ENCODE results near the gene RGS17.

The RGS17 gene

GRCh38 chr6:153083869-153084268 lies 47.2 kb downstream of the RGS17 start:
- no peak for DNase-seq

DNA sequence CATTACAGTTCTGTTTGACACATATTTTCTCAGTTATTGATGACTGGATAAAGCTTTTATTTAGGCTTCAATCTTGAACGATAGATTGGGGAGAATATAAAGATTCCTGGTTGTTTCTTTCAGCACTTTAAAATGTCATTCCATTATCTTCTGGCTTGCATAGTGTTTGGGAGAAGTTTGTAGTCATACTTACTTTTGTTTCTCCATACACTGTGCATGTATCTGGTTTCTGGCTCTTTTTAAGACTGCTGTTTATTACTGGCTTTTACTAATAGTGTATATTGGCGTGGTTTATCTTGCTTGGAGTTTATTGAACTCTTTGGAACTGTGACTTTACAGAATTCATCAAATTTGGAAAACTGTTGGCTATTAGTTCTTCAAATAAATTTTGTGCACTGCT lies 49.2 kb downstream of the RGS17 start:
- DNase-seq: no peak

DNA sequence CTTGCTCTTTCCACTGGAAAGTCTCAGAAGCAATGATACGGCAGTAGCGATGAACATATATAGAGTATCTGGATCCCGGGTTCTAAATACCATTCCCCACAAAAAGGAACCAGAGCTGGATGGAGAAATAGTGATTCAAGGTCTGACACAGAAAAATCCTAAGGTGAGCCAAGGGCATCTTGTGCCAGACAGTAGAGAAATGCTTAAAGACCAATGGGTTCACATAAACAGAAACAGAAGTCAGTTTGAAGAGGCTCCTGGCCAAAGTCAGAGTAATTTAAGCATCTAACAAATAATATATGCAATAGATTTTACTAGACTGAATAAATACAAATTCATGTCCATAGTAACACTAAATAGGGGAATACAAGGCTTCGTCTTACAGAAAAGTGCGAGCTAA lies 54.7 kb downstream of the RGS17 start:
- DNase-seq: no peak

DNA sequence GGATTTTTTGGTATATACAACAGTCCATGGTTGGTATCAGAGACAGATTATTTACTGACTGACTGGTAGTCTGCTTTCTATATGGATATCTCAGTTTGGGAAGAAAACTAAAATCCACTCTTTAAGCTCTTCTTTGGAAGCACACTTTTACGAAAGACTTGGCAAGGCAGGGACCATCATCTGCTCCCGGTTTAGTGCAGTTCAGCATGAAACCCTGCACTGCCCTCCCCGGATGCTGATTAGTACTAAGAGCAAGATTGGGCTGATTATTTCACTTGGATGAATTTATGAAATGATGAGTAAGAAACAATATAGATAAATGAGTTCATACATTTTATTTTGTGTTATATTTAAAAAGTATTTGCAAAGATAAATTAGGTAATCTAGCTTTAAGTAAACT lies 56.3 kb downstream of the RGS17 start:
- DNase-seq: no peak

GRCh38 chr6:153073841-153074240 lies 57.2 kb downstream of the RGS17 start:
- DNase-seq: no peak

DNA sequence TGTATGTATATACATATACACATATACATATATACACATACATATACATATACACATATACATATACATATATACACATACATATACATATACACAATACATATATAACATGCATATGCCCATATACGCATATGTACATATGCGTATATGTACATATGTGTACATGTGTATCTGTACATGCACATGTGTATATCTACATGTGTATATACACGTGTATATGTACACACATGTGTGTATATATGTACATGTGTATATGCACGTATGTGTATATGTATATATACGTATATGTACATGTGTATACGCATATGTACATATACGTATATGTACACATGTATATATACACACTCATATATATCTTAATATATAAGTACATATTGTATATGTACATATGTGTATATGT lies 60.3 kb downstream of the RGS17 start:
- no peak for DNase-seq

DNA sequence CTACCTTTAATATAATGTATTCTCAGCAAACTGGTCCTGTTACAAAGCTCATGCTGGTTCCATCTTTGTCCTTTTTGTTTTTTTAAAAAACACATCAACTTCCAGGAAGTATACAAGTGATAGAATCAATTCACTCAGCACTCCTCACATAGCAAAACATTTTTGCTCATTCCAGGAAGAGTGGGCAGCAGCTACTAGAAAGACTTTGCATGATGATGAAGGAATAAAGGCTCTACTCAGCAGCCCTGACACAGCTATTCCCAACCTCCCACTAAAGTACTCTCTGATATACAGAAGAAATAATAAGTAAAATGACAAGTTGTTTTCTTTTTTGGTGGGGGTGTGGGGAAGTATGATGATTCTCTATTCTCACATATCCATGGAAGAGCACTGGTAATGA lies 61.2 kb downstream of the RGS17 start:
- DNase-seq: no peak

GRCh38 chr6:153065222-153065621 lies 65.9 kb downstream of the RGS17 start:
- no peak for DNase-seq

DNA sequence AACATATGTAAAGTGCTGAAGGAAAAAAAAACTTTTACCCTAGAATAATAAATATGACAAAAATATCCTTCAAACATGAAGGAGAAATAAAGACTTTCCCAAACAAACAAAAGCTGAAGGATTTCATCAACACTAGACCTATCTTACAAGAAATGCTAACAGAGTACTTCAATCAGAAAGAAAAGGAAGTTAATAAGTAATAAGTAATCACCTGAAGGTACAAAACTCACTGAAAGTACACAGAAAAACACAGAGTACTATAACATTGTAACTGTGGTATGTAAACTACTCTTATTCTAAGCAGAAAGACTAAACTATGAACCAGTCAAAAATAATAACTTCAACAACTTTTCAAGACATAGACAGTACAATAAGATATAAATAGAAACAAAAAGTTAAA lies 67.1 kb downstream of the RGS17 start:
- DNase-seq: no peak

GRCh38 chr6:153062516-153062915 lies 68.6 kb downstream of the RGS17 start:
- DNase-seq: no peak

DNA sequence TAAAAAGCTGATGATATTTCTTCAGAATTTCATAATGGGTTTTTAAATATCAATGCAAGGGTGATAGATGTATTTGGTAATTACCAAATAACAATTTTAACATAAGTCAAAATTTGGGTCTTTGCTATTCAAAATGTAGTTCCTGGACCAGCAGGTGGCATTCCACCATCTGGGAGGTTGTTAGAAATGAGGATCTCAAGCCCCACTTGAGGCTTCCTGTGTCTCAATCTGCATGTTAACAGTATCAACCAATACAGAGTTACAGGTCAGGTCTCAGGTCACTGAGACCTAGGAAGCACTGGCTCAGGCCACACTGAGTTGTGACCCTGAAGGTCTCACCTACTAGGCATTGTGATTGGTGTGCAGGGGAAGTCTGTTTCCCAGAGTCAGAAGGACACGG lies 71.3 kb downstream of the RGS17 start:
- DNase-seq: no peak

- DNase-seq: no peak
Measured at GRCh38 chr6:153059311-153059710, 71.8 kb downstream of the RGS17 start.

GRCh38 chr6:153058909-153059308 lies 72.2 kb downstream of the RGS17 start:
- no peak for DNase-seq

- no peak for DNase-seq
Measured at GRCh38 chr6:153058291-153058690, 72.8 kb downstream of the RGS17 start.

DNA sequence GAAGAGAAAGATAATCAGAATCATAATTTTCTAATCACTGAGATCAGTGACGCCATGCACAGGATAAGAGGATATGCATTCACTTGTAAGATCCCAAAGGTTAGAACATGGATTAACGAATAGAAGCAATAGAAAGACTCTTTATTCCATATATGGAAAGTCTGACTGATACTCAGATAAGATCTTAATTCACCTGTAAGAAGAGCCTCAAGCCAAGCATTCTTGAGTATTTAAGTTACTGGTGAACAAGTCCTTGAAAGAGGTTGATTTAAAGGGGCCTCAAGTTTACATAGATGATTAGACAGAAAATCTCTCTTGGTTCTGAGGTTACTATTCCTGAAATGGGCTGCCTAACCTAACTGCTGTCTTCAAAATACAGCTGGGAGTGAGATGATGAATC lies 74.8 kb downstream of the RGS17 start:
- no peak for DNase-seq

- DNase-seq: no peak
Measured at GRCh38 chr6:153051801-153052200, 79.3 kb downstream of the RGS17 start.

- DNase-seq: no peak
Measured at GRCh38 chr6:153048631-153049030, 82.5 kb downstream of the RGS17 start.

GRCh38 chr6:153047386-153047785 lies 83.7 kb downstream of the RGS17 start:
- no peak for DNase-seq

- no peak for DNase-seq
Measured at GRCh38 chr6:153045271-153045670, 85.8 kb downstream of the RGS17 start.

GRCh38 chr6:153044295-153044694 lies 86.8 kb downstream of the RGS17 start:
- DNase-seq: no peak

DNA sequence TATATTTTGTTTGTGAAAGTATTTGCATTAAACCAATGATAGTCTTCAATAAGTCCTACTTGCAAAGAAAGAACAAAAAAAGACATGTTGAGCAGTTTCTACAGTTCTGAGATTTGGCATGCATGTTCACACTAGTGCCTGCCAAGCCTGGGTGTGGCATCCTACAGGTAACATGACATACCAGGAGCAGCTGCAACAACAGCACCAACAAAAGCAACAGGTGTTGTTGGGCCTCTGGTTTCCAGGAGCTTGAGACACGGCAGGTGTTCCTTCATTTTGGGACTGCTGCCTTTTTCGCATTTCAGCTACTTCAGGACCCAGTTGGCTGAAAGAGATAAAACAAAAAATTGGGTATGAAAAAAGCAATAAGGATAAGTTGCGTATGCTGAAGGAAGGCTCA lies 87.4 kb downstream of the RGS17 start:
- DNase-seq: no peak

- no peak for DNase-seq
Measured at GRCh38 chr6:153038378-153039057, 92.6 kb downstream of the RGS17 start.

- no peak for DNase-seq
Measured at GRCh38 chr6:153034139-153034538, 96.9 kb downstream of the RGS17 start.

DNA sequence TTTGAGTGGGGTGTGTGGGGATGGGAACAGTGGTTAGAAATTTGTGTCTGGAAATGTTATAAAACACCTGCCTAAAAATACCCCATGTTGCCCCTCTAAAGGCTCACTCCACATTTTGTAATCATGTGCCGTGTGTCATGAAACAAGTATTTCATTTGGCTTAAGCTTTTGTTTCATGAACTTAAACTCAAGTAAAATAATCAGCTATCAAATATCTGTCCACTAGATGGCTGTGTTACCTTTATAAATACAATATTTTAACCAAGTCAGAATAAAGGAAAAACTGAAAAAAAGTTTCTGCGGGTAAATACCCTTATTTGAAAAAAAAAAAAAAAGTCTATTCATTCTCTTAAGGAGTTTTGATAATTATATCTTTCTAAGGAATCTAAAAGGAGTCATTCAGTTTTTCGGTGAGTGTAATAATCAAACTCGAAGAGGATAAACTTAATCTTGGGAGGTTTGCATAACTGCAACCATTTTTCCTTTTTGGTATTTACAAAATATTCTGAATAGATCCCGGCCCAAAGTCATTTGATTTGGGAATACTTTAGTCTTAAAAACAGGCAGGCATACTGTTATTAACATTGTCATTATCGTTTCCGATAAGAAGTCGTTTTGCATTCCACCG lies 98.7 kb downstream of the RGS17 start:
- DNase-seq: no peak

All from T-helper 1 cell (primary cell).